ENCODE measurements around the gene SKAP1.

GRCh38 chr17:48107137-48108055 is 322.6 kb downstream of the SKAP1 start, which contains the start of gene SNX11:
- TF ChIP-seq CTCF (IDR thresholded peaks at IDR 0.05) (peak in 2 of 4 experiments; percentile 11 to 22), POLR2A (IDR thresholded peaks at IDR 0.05) (peak; percentile 44 to 54), POLR2AphosphoS5 (IDR thresholded peaks at IDR 0.05) (peak; percentile 59), EP300 (IDR thresholded peaks at IDR 0.05) (no peak)

Measured in gastroesophageal sphincter (tissue), 3 donors.